Breast epithelium (tissue), 4 donors: ENCODE measurements around the gene PANK1. TPM values are rescaled to one million over a fixed set of nuclear protein-coding genes. Genes with fewer than 3 reads are reported as not detected.

ENCODE experiments used
- DNase-seq, 2 donors: peaks; one replicate each; pipeline ENCODE4 v3.0.0-alpha.2; 2019; ENCODE audit warnings: low spot score in 2 of 2
- H3K27ac ChIP-seq, 2 donors: fragments of 200-600 bp; sonication (generic) in 1 of 2; one replicate each; pipeline ENCODE4 v1.5.1; 2016 to 2019; ENCODE audit warnings: mild to moderate bottlenecking in 1 of 2
- H3K27me3 ChIP-seq, 2 donors: fragments of 200-600 bp; sonication (generic) in 1 of 2; one replicate each; pipeline versions ENCODE4 v1.5.1 to v1.6.0; 2017 to 2019; ENCODE audit warnings: control low read depth in 1 of 2, mild to moderate bottlenecking in 1 of 2
- H3K36me3 ChIP-seq: fragments of 200-600 bp; one replicate; pipeline ENCODE4 v1.5.1; 2019
- H3K4me1 ChIP-seq, 2 donors: fragments of 200-600 bp; sonication (generic); one replicate each; pipeline ENCODE4 v1.5.1; 2016 to 2019; ENCODE audit warnings: control low read depth in 1 of 2
- H3K4me3 ChIP-seq, 3 donors: fragments of 200-600 bp; sonication (generic); 1 replicate in 2 of 3; 2 replicates in 1 of 3; pipeline ENCODE4 v1.5.1; 2016 to 2019; ENCODE audit warnings: mild to moderate bottlenecking in 3 of 3, moderate library complexity in 2 of 3
- H3K9me3 ChIP-seq, 2 donors: fragments of 200-600 bp; sonication (generic) in 1 of 2; one replicate each; pipeline ENCODE4 v1.5.1; 2016 to 2019; ENCODE audit warnings: control low read depth in 1 of 2
- POLR2A ChIP-seq: fragments of 450-650 bp; IDR thresholded peaks from one replicate; pipeline ENCODE4 v1.6.1; 2016; ENCODE audit warnings: antibody characterized with exemption, mild to moderate bottlenecking, moderate library complexity
- POLR2AphosphoS5 ChIP-seq, 3 donors: sonication (generic); formaldehyde crosslinking; IDR thresholded peaks; one replicate each; pipeline ENCODE4 v1.6.1; 2017; ENCODE audit warnings: antibody characterized with exemption in 3 of 3
- intact Hi-C: fragments of 100-400 bp; cut with DNase I; formaldehyde crosslinking; loops from one replicate; pipeline ENCODE4 v1.15.1; 2023; ENCODE audit warnings: low total_unique reads
- total RNA-seq, 3 donors: library from RNA; depleted of rRNA; stranded (reverse); fragments of >200 nt; gene quantifications; one replicate each; pipeline ENCODE4 v1.1.0, GENCODE V29; 2016
- TF ChIP-seq, protein P1 (sequence below), 3 donors: fragments of 450-650 bp; IDR thresholded peaks; one replicate each; pipeline ENCODE4 v1.5.1; 2016 to 2017; ENCODE audit warnings: antibody characterized with exemption in 3 of 3, mild to moderate bottlenecking in 3 of 3, moderate library complexity in 3 of 3

The PANK1 gene
- total RNA-seq, 3 donors from 2014 or later: 2.9 to 6.4 (median 5.1) TPM

DNA sequence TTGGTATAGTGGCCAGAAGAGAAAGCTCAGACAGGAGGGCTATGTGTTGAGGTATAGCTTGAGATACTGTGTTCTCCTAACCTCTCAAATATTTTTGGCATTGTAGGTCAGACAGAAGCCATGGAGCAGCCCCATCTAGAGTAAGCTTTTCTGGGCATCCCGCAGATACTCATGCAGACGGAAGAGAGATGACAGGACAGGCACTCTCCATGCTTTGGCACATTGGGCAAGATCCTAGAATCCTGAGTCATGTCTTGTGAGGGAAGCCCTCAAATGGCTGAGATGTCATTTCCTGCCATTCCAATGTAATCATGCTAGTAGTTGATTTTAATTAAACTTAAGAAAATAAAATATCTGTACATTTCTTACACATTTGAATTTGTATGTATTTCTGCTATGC, 39.6 kb upstream of the PANK1 start:
- no peak for DNase-seq
- no peaks in the 10 kb centered on the region for H3K9me3 ChIP-seq
- TF ChIP-seq POLR2A (no peak), POLR2AphosphoS5 (IDR thresholded peaks at IDR 0.05) (no peak)
- TF ChIP-seq, protein P1, sequence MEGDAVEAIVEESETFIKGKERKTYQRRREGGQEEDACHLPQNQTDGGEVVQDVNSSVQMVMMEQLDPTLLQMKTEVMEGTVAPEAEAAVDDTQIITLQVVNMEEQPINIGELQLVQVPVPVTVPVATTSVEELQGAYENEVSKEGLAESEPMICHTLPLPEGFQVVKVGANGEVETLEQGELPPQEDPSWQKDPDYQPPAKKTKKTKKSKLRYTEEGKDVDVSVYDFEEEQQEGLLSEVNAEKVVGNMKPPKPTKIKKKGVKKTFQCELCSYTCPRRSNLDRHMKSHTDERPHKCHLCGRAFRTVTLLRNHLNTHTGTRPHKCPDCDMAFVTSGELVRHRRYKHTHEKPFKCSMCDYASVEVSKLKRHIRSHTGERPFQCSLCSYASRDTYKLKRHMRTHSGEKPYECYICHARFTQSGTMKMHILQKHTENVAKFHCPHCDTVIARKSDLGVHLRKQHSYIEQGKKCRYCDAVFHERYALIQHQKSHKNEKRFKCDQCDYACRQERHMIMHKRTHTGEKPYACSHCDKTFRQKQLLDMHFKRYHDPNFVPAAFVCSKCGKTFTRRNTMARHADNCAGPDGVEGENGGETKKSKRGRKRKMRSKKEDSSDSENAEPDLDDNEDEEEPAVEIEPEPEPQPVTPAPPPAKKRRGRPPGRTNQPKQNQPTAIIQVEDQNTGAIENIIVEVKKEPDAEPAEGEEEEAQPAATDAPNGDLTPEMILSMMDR (IDR thresholded peaks at IDR 0.05): no peak
- H3K36me3 ChIP-seq: no peaks in the 10 kb centered on the region
- no peak overlapping the region for H3K27ac ChIP-seq
- H3K27me3 ChIP-seq: no peaks in the 10 kb centered on the region
- H3K4me3 ChIP-seq: no peak overlapping the region
- intact Hi-C loops: no loop called here
- no peaks in the 10 kb centered on the region for H3K4me1 ChIP-seq

DNA sequence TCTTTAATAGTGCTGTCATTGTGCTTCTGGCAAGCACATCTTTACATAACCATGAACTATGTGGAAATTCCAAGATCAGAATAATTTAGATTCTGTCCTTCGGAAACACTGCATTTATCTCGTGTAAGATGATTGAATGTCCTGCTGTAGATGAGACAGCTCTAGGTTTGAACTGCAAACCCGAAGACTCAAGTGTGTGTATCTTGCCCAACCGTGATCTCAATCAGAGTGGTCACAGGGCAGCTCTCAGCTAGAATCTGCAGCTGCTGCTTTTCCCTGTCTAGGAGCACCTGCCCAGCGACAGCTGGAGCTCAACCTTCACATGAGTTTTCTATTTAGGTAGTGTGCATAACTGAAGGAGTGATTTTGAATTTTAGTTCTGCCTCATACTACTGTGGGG, 38.8 kb upstream of the PANK1 start:
- H3K36me3 ChIP-seq: no peaks in the 10 kb centered on the region
- no peaks in the 10 kb centered on the region for H3K4me1 ChIP-seq
- TF ChIP-seq POLR2AphosphoS5 (IDR thresholded peaks at IDR 0.05) (no peak), POLR2A (no peak)
- TF ChIP-seq, protein P1 (IDR thresholded peaks at IDR 0.05): no peak
- intact Hi-C loops: no loop called here
- H3K27me3 ChIP-seq: no peaks in the 10 kb centered on the region
- H3K9me3 ChIP-seq: no peaks in the 10 kb centered on the region
- no peak overlapping the region for H3K27ac ChIP-seq
- DNase-seq: no peak
- H3K4me3 ChIP-seq: no peak overlapping the region

DNA sequence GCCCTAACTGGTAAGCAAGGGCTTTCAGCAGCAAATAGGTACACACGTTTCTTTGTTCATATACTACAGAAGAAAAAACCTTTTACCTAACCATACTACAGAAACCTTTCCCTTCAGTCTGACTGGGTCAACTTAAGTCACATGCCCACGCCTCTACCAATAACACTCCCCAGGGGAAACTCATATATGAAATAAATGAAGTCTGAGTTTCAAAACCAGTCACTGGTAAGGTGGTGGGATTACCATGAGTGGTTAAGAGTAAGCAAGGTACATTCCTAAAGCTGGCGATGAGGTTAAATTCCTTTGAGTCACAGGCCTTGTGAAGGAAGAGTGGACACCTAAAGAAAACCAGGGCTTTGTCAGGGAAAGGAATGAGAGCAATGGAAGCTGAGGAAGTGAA, 34.9 kb upstream of the PANK1 start:
- intact Hi-C loops: no loop called here
- Histone ChIP-seq H3K36me3 (no peaks in the 10 kb centered on the region), H3K4me1 (no peaks in the 10 kb centered on the region), H3K27ac (no peak overlapping the region), H3K9me3 (no peaks in the 10 kb centered on the region), H3K4me3 (no peak overlapping the region), H3K27me3 (no peaks in the 10 kb centered on the region)
- DNase-seq: no peak
- no peak for TF ChIP-seq POLR2AphosphoS5 (IDR thresholded peaks at IDR 0.05)
- TF ChIP-seq, protein P1 (IDR thresholded peaks at IDR 0.05): no peak
- TF ChIP-seq POLR2A: no peak

DNA sequence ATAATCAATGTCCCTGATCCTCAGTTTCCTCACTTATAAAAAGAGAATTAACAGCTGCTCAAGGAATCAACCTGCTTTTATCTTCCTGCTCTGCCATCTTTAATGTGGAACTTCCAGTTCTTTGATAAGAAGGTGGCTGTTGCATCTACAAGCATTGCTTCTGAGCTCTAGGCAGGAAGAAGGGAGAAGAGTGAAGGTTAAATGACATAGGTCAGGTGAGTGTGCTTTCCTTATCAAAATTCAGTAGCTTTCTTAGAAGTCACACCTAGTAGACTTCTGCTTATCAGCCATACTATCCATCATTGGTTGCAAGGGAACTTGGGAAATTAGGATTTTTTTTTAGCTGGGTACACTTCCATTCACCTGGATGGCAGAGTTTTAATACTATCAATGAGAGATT, 32.3 kb upstream of the PANK1 start:
- H3K4me3 ChIP-seq: no peak overlapping the region
- H3K9me3 ChIP-seq: no peaks in the 10 kb centered on the region
- intact Hi-C loops: no loop called here
- H3K27me3 ChIP-seq: no peaks in the 10 kb centered on the region
- DNase-seq: no peak
- no peak overlapping the region for H3K27ac ChIP-seq
- H3K36me3 ChIP-seq: no peaks in the 10 kb centered on the region
- TF ChIP-seq, protein P1 (IDR thresholded peaks at IDR 0.05): no peak
- TF ChIP-seq POLR2A (no peak), POLR2AphosphoS5 (IDR thresholded peaks at IDR 0.05) (no peak)
- H3K4me1 ChIP-seq: no peaks in the 10 kb centered on the region

DNA sequence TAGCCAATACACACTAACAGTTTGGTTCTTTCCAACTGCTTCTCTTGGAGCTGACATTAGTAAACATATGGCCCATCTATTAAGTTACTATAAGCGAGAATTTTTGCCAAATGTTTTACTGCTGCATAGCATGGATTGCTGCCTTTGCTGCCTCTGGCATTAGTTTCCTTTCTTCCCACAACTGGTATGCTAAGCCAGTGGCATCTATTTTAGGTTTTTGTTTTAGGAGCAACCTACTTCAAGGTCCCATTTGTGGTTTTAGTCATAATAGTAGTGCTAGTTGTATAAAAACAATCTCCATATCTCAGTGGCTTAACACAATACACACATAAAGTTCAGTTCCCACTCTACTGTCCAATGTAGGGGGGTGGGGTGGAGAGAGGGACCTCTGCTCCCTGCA, 25.9 kb upstream of the PANK1 start:
- Histone ChIP-seq H3K27ac (no peak overlapping the region), H3K36me3 (no peaks in the 10 kb centered on the region), H3K9me3 (no peaks in the 10 kb centered on the region), H3K27me3 (no peaks in the 10 kb centered on the region), H3K4me3 (no peak overlapping the region), H3K4me1 (no peaks in the 10 kb centered on the region)
- intact Hi-C loops: no loop called here
- no peak for DNase-seq
- TF ChIP-seq POLR2A (no peak), POLR2AphosphoS5 (IDR thresholded peaks at IDR 0.05) (no peak)
- TF ChIP-seq, protein P1 (IDR thresholded peaks at IDR 0.05): no peak
